ENCODE measurements around the gene PAX5. TPM values are rescaled to one million over a fixed set of nuclear protein-coding genes. Genes with fewer than 3 reads are reported as not detected.
A peak's percentile ranks its signal among the peaks of the same experiment; 100 is the strongest.
"Not testable (repeated sequence)": the region's sequence is repeated elsewhere in the genome, so short reads cannot be mapped to it uniquely, and the experiment has no call there.

The PAX5 gene
- total RNA-seq: under 1 TPM in 2 of 4 donors, not detected in 2; under 0.01 to 0.29 TPM

- intact Hi-C loops (cut with DNase I): no loop called here
- Histone ChIP-seq H3K4me1 (peaks cover 34 to 66% (median 41%) of the 10 kb centered on the region in 3 donors), H3K9me3 (no peaks in the 10 kb centered on the region), H3K36me3 (no peaks in the 10 kb centered on the region), H3K27me3 (peaks cover 47 to 100% (median 79%) of the 10 kb centered on the region in 4 donors), H3K4me3 (peak within 1 kb of the TSS in 3 of 4 donors; percentile 12 to 68 (median 21)), H3K27ac (no peak within 1 kb of the TSS)
- no peak for DNase-seq
- TF ChIP-seq POLR2A (IDR thresholded peaks at IDR 0.05): no peak
- no peak for TF ChIP-seq CTCF (IDR thresholded peaks at IDR 0.05)
- 27 to 33% methylated on average over 17 of the region's 27 CpGs for WGBS, 2 donors
Observed at GRCh38 chr9:37033682-37034304, at the start of gene PAX5. TSS of gene PAX5 (minus strand) at chr9:37034268. CDS start at chr9:37034031, 237 bp downstream.

GRCh38 chr9:37083654-37084053 is 49.6 kb upstream of the PAX5 start:
- Histone ChIP-seq H3K27me3 (no peaks in the 10 kb centered on the region), H3K9me3 (peaks cover 0 to 5% (median 0%) of the 10 kb centered on the region in 3 donors), H3K27ac (no peak overlapping the region), H3K36me3 (peaks cover 0 to 24% (median 0%) of the 10 kb centered on the region in 3 donors), H3K4me1 (peaks cover 0 to 38% (median 4%) of the 10 kb centered on the region in 3 donors), H3K4me3 (no peak overlapping the region)
- intact Hi-C loops (cut with DNase I): loop anchor here (5.0 kb wide), 1 partner anchor 34 kb away; no protein-coding TSS in a partner anchor
- no peak for DNase-seq
- TF ChIP-seq POLR2A (IDR thresholded peaks at IDR 0.05) (no peak), CTCF (IDR thresholded peaks at IDR 0.05) (no peak)

- Histone ChIP-seq H3K4me1 (peaks cover 0 to 38% (median 4%) of the 10 kb centered on the region in 3 donors), H3K4me3 (no peak overlapping the region), H3K36me3 (peaks cover 0 to 11% (median 0%) of the 10 kb centered on the region in 3 donors), H3K27ac (no peak overlapping the region), H3K27me3 (no peaks in the 10 kb centered on the region), H3K9me3 (peaks cover 0 to 6% (median 0%) of the 10 kb centered on the region in 3 donors)
- no peak for DNase-seq
- WGBS, 2 donors: 64 to 75% methylated on average over 4 of the region's 4 CpGs
- intact Hi-C loops (cut with DNase I): loop anchor here (5.0 kb wide), 1 partner anchor 35 kb away; no protein-coding TSS in a partner anchor
- no peak for TF ChIP-seq POLR2A (IDR thresholded peaks at IDR 0.05)
- no peak for TF ChIP-seq CTCF (IDR thresholded peaks at IDR 0.05)
Observed at GRCh38 chr9:37082214-37082765, 48.2 kb upstream of the PAX5 start.

- not testable (repeated sequence) for H3K4me3 ChIP-seq, H3K9me3 ChIP-seq, H3K36me3 ChIP-seq, H3K27me3 ChIP-seq, DNase-seq, H3K27ac ChIP-seq
- peaks cover 0 to 38% (median 4%) of the 10 kb centered on the region in 3 donors for H3K4me1 ChIP-seq
- intact Hi-C loops (cut with DNase I): loop anchor here (5.0 kb wide), 1 partner anchor 36 kb away; no protein-coding TSS in a partner anchor
- 95 to 96% methylated on average over 18 to 20 of the region's 20 CpGs for WGBS, 2 donors
Observed at GRCh38 chr9:37081507-37081906, 47.4 kb upstream of the PAX5 start.

- H3K27me3 ChIP-seq: peaks cover 0 to 13% (median 0%) of the 10 kb centered on the region in 4 donors
- H3K4me1 ChIP-seq: peaks cover 0 to 38% (median 4%) of the 10 kb centered on the region in 3 donors
- 2 to 6% methylated on average over 9 of the region's 32 CpGs for WGBS, 2 donors
- not testable (repeated sequence) for H3K36me3 ChIP-seq, DNase-seq, H3K9me3 ChIP-seq
- H3K27ac ChIP-seq: peak overlapping the region; percentile 86 to 94 (median 90)
- intact Hi-C loops (cut with DNase I): loop anchor here (5.0 kb wide), 1 partner anchor 37 kb away; no protein-coding TSS in a partner anchor
- H3K4me3 ChIP-seq: peak overlapping the region; percentile 75 to 97 (median 96)
Observed at GRCh38 chr9:37080165-37080628, 46.1 kb upstream of the PAX5 start.

Data from esophagus squamous epithelium (tissue), 5 donors.